ENCODE measurements around the gene LRFN4. TPM values are rescaled to one million over a fixed set of nuclear protein-coding genes. Genes with fewer than 3 reads are reported as not detected.

Gene LRFN4
- total and polyA plus RNA-seq, 2 of the 13 experiments (the other 11 are each of a cell fraction or from before 2014, with no cell fraction given), result 1.3 to 6.8 TPM

DNA sequence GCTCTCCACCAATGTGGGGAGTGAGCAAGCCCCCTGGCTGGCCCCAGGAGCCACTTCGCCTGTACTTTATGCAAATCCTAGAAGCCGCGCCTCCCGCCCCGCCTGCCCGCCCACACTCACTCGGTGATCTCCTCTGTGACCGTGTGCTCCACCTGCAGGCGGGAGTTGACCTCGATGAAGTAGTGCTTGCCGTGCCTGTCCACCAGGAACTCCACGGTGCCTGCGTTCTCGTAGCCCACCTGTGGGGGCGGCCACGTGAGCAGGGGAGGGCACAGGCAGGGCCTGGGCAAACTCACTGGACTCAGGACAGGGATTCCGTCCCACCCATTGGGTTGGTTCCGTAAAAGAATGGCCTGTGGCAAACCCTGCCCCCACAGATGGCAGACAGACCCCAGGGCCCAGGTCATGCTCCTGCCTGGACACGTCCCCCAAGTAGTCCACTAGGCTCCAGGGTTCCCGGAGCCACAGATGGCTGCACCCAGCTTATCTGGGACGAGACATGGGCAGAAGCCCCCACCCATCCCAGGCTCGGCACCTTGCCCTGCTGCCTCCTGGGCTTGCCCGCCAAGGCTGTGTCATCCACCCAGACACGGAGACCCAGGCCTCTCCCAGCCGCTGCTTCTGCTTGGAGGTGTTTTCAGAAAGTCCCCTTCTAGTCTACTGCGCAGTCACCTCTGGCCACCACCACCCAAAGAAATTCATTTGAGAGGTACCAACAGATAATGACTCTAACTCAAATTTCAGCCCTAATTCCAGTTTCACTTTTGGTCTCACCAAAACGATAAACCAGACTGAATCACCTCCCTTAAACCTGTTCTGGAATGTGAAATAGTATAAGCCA, 12.1 kb downstream of the LRFN4 start:
- 46% methylated on average over 3 of the region's 27 CpGs for WGBS (ENCODE audit: low lambda C conversion rate)
- ChIA-PET CTCF (ENCODE audit: low intra/inter-chr PET ratio, low total read pairs) (interaction anchor here (0.7 to 1.3 kb wide), 4 partner anchors 39 to 174 kb away, joined by 3 to 5 read pairs (median 4); partner anchors contain the start of gene C11orf86), POLR2A (no interaction called here)
- ATAC-seq, result peak; percentile 95
- peak; percentile 82 for DNase-seq (ENCODE audit: low spot score)
- FAIRE-seq, result peak; percentile 68
- Histone ChIP-seq H3K4me1 (ENCODE audit: insufficient read depth, low read length) (peaks cover 9% of the 10 kb centered on the region), H4K20me1 (ENCODE audit: insufficient read depth, low read length) (peaks cover 5% of the 10 kb centered on the region), H3K27ac (ENCODE audit: extremely low read length, insufficient read depth, low read length) (no peak overlapping the region), H3K79me2 (ENCODE audit: insufficient read depth, low read length) (no peaks in the 10 kb centered on the region), H3K4me2 (ENCODE audit: low read depth, low read length) (no peak overlapping the region), H3K9ac (ENCODE audit: insufficient read depth, low read depth, low read length) (no peak overlapping the region), H2AFZ (ENCODE audit: low read length) (no peak overlapping the region), H3K4me3 (replicated peaks in 1 of 3; ENCODE audit: insufficient read depth in 1 of 3, low read depth in 2 of 3, low read length in 3 of 3) (no peak overlapping the region), H3K9me3 (ENCODE audit: low read length) (no peaks in the 10 kb centered on the region), H3K27me3 (ENCODE audit: control insufficient read depth in 1 of 2, insufficient read depth in 2 of 2, low read length in 2 of 2) (no peaks in the 10 kb centered on the region), H3K36me3 (replicated peaks in 1 of 2; ENCODE audit: control insufficient read depth in 1 of 2, insufficient read depth in 2 of 2, low read length in 2 of 2) (peaks cover 24 to 65% of the 10 kb centered on the region in 2 experiments; a peak in 4 of 5 replicates)
- intact Hi-C loops (cut with micrococcal nuclease; ENCODE audit: unreplicated experiment), result no loop called here
- in situ Hi-C loops (cut with HindIII; ENCODE audit: extremely low pct_ligation_motif_present, low pct_unique_long_range_greater_than_20kb), result no loop called here
- BruUV-seq (replicated peaks), result no TSS peak
- TF ChIP-seq, protein P1, sequence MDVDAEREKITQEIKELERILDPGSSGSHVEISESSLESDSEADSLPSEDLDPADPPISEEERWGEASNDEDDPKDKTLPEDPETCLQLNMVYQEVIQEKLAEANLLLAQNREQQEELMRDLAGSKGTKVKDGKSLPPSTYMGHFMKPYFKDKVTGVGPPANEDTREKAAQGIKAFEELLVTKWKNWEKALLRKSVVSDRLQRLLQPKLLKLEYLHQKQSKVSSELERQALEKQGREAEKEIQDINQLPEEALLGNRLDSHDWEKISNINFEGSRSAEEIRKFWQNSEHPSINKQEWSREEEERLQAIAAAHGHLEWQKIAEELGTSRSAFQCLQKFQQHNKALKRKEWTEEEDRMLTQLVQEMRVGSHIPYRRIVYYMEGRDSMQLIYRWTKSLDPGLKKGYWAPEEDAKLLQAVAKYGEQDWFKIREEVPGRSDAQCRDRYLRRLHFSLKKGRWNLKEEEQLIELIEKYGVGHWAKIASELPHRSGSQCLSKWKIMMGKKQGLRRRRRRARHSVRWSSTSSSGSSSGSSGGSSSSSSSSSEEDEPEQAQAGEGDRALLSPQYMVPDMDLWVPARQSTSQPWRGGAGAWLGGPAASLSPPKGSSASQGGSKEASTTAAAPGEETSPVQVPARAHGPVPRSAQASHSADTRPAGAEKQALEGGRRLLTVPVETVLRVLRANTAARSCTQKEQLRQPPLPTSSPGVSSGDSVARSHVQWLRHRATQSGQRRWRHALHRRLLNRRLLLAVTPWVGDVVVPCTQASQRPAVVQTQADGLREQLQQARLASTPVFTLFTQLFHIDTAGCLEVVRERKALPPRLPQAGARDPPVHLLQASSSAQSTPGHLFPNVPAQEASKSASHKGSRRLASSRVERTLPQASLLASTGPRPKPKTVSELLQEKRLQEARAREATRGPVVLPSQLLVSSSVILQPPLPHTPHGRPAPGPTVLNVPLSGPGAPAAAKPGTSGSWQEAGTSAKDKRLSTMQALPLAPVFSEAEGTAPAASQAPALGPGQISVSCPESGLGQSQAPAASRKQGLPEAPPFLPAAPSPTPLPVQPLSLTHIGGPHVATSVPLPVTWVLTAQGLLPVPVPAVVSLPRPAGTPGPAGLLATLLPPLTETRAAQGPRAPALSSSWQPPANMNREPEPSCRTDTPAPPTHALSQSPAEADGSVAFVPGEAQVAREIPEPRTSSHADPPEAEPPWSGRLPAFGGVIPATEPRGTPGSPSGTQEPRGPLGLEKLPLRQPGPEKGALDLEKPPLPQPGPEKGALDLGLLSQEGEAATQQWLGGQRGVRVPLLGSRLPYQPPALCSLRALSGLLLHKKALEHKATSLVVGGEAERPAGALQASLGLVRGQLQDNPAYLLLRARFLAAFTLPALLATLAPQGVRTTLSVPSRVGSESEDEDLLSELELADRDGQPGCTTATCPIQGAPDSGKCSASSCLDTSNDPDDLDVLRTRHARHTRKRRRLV (CRISPR knock-in tag; IDR thresholded peaks at IDR 0.05), result peak; percentile 66; the same call in 1 of the 2 replicates
- TF ChIP-seq SAP130 (CRISPR knock-in tag; IDR thresholded peaks at IDR 0.05; ENCODE audit: low read depth), result peak; percentile 33; the same call in 1 of the 2 replicates
- TF ChIP-seq HNRNPL (IDR thresholded peaks at IDR 0.05; ENCODE audit: low read depth, low read length), result 0 out of 2 replicates have a peak, but pooled peaks have one; percentile 59
- TF ChIP-seq, protein P2, sequence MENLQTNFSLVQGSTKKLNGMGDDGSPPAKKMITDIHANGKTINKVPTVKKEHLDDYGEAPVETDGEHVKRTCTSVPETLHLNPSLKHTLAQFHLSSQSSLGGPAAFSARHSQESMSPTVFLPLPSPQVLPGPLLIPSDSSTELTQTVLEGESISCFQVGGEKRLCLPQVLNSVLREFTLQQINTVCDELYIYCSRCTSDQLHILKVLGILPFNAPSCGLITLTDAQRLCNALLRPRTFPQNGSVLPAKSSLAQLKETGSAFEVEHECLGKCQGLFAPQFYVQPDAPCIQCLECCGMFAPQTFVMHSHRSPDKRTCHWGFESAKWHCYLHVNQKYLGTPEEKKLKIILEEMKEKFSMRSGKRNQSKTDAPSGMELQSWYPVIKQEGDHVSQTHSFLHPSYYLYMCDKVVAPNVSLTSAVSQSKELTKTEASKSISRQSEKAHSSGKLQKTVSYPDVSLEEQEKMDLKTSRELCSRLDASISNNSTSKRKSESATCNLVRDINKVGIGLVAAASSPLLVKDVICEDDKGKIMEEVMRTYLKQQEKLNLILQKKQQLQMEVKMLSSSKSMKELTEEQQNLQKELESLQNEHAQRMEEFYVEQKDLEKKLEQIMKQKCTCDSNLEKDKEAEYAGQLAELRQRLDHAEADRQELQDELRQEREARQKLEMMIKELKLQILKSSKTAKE (CRISPR knock-in tag; IDR thresholded peaks at IDR 0.05; ENCODE audit: borderline replicate concordance), result no peak
- TF ChIP-seq EHMT2 (IDR thresholded peaks at IDR 0.05; ENCODE audit: borderline replicate concordance, low read depth, low read length), result no peak
- TF ChIP-seq, protein P3, sequence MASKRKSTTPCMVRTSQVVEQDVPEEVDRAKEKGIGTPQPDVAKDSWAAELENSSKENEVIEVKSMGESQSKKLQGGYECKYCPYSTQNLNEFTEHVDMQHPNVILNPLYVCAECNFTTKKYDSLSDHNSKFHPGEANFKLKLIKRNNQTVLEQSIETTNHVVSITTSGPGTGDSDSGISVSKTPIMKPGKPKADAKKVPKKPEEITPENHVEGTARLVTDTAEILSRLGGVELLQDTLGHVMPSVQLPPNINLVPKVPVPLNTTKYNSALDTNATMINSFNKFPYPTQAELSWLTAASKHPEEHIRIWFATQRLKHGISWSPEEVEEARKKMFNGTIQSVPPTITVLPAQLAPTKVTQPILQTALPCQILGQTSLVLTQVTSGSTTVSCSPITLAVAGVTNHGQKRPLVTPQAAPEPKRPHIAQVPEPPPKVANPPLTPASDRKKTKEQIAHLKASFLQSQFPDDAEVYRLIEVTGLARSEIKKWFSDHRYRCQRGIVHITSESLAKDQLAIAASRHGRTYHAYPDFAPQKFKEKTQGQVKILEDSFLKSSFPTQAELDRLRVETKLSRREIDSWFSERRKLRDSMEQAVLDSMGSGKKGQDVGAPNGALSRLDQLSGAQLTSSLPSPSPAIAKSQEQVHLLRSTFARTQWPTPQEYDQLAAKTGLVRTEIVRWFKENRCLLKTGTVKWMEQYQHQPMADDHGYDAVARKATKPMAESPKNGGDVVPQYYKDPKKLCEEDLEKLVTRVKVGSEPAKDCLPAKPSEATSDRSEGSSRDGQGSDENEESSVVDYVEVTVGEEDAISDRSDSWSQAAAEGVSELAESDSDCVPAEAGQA (IDR thresholded peaks at IDR 0.05; ENCODE audit: low read depth), result no peak
- TF ChIP-seq, protein P3 (CRISPR knock-in tag; IDR thresholded peaks at IDR 0.05; ENCODE audit: borderline replicate concordance), result no peak
- TF ChIP-seq TBP (CRISPR knock-in tag; IDR thresholded peaks at IDR 0.05), result no peak
